GM19238 (cell line): Measurements from ENCODE around the gene TOMM6.
A peak's percentile ranks its signal among the peaks of the same experiment; 100 is the strongest.

Source experiments
- DNase-seq: peaks from one replicate; pipeline ENCODE4 v3.0.0; 2011; ENCODE audit warnings: low spot score; ENCODE audit not compliant: insufficient read length

The TOMM6 gene

GRCh38 chr6:41787219-41787917 is at the start of gene TOMM6:
TSS of gene TOMM6 (plus strand) at chr6:41787694. CDS start at chr6:41787698, 4 bp downstream.
- peak; percentile 89 for DNase-seq

- no peak for DNase-seq
These were observed 48.5 kb upstream of the TOMM6 start for GRCh38 chr6:41739041-41739440.

GRCh38 chr6:41740366-41741162 is 46.9 kb upstream of the TOMM6 start:
- DNase-seq: no peak

GRCh38 chr6:41741625-41742490 is 45.6 kb upstream of the TOMM6 start:
- DNase-seq: no peak

- DNase-seq: no peak
These were observed 43.9 kb upstream of the TOMM6 start for GRCh38 chr6:41743406-41744235.

GRCh38 chr6:41744236-41744787 is 43.2 kb upstream of the TOMM6 start:
- DNase-seq: no peak

GRCh38 chr6:41746107-41746506 is 41.4 kb upstream of the TOMM6 start:
- DNase-seq: no peak

GRCh38 chr6:41747256-41748101 is 40.0 kb upstream of the TOMM6 start, which contains the start of gene PGC:
TSS of gene PGC (minus strand) at chr6:41747397. CDS start at chr6:41747334, 63 bp downstream.
- no peak for DNase-seq

GRCh38 chr6:41748102-41748477 is 39.4 kb upstream of the TOMM6 start:
- DNase-seq: no peak

- no peak for DNase-seq
These were observed 39.0 kb upstream of the TOMM6 start for GRCh38 chr6:41748542-41748941.

GRCh38 chr6:41750374-41750773 is 37.1 kb upstream of the TOMM6 start:
- DNase-seq: no peak

- DNase-seq: no peak
These were observed 31.6 kb upstream of the TOMM6 start for GRCh38 chr6:41755895-41756294.

GRCh38 chr6:41756354-41756753 is 31.1 kb upstream of the TOMM6 start:
- no peak for DNase-seq

GRCh38 chr6:41757271-41757670 is 30.2 kb upstream of the TOMM6 start:
- no peak for DNase-seq

GRCh38 chr6:41757931-41758640 is 29.4 kb upstream of the TOMM6 start:
- DNase-seq: no peak

GRCh38 chr6:41758641-41759035 is 28.9 kb upstream of the TOMM6 start:
- no peak for DNase-seq

GRCh38 chr6:41759106-41759904 is 28.2 kb upstream of the TOMM6 start:
- DNase-seq: no peak

GRCh38 chr6:41759905-41760579 is 27.5 kb upstream of the TOMM6 start:
- DNase-seq: no peak
